ENCODE results near the gene THRA.
"Not testable (repeated sequence)": the region's sequence is repeated elsewhere in the genome, so short reads cannot be mapped to it uniquely, and the experiment has no call there.

THRA gene

GRCh38 chr17:40113110-40113906, 50.5 kb downstream of the THRA start:
- DNase-seq (ENCODE audit: low spot score) = peak; percentile 91

- DNase-seq (ENCODE audit: low spot score) = no peak
Observed at GRCh38 chr17:40113907-40114245, 51.1 kb downstream of the THRA start.

GRCh38 chr17:40115101-40115436, 52.3 kb downstream of the THRA start:
- no peak for DNase-seq (ENCODE audit: low spot score)

- DNase-seq (ENCODE audit: low spot score) = peak; percentile 84
Observed at GRCh38 chr17:40121181-40122135, 58.7 kb downstream of the THRA start, which contains the start of gene MSL1. MSL1 (plus strand) TSS chr17:40121971; CDS start chr17:40122613, 642 bp downstream.

GRCh38 chr17:40122136-40122998, 59.6 kb downstream of the THRA start:
- DNase-seq (ENCODE audit: low spot score) = peak; percentile 54

GRCh38 chr17:40122999-40123810, 60.4 kb downstream of the THRA start:
- peak; percentile 36 for DNase-seq (ENCODE audit: low spot score)

GRCh38 chr17:40123811-40124114, 61.0 kb downstream of the THRA start:
- DNase-seq (ENCODE audit: low spot score) = no peak

- DNase-seq (ENCODE audit: low spot score) = no peak
Observed at GRCh38 chr17:40124279-40125141, 61.7 kb downstream of the THRA start.

- DNase-seq (ENCODE audit: low spot score) = no peak
Observed at GRCh38 chr17:40129498-40129897, 66.7 kb downstream of the THRA start.

GRCh38 chr17:40130352-40131042, 67.7 kb downstream of the THRA start:
- no peak for DNase-seq (ENCODE audit: low spot score)

GRCh38 chr17:40134184-40134583, 71.4 kb downstream of the THRA start:
- DNase-seq (ENCODE audit: low spot score) = no peak

GRCh38 chr17:40135817-40136216, 73.1 kb downstream of the THRA start:
- DNase-seq (ENCODE audit: low spot score) = no peak

GRCh38 chr17:40139566-40140058, 76.8 kb downstream of the THRA start:
- no peak for DNase-seq (ENCODE audit: low spot score)

- not testable (repeated sequence) for DNase-seq (ENCODE audit: low spot score)
Observed at GRCh38 chr17:40143166-40143565, 80.4 kb downstream of the THRA start.

All from hematopoietic multipotent progenitor cell treated with erythropoietin and hydrocortisone succinate and interleukin-3 and kit ligand, for 17 days (in vitro differentiated cells).